HG03095 (cell line): Measurements from ENCODE around the gene GK2.

Experiments
- ATAC-seq: cut with Tn5 transposase; IDR thresholded peaks from one replicate; pipeline ENCODE4 v1.9.1; 2021; ENCODE audit warnings: moderate library complexity; ENCODE audit not compliant: unreplicated experiment

Gene GK2

DNA sequence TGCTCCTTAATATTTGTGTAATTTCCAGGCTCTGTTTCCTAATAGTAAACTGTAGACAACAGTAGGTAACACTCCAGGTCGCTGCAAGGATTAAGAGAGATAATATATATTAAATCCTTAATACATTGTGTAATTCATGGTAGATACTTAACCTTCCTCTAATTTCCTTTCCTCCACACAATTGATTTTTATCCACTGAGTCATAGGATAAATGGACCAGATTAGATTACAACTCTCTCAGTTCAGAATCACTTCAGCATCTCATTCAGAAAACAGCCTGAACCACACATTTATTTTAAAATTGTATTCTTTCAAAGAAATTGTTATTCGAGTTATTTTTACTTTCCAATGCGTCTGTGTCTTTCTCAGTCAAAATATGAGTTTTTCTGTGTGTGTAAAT, 17.1 kb downstream of the GK2 start:
- ATAC-seq = no peak

- ATAC-seq = no peak
These were observed 22.4 kb downstream of the GK2 start for GRCh38 chr4:79385641-79386040.

GRCh38 chr4:79381161-79381560, 26.9 kb downstream of the GK2 start:
- ATAC-seq = no peak

DNA sequence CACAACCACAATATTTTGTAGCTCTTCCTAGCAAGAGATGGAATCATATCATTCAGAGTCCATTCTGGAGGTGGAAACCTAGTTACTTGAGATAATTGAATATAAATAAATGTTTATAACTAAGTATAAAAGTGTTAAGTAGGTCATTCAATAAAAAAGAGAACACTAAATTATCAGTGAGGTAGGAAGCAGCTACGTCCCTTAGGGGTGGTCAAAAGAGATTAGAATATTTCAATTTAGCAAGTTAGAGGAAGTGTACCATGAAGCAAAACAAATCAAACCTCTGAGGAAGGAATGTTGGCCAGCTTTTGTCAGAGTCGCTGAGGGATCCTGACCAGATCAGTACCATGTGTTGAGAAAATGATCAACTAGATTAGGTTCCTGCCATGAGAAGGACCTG, 38.0 kb downstream of the GK2 start:
- no peak for ATAC-seq

DNA sequence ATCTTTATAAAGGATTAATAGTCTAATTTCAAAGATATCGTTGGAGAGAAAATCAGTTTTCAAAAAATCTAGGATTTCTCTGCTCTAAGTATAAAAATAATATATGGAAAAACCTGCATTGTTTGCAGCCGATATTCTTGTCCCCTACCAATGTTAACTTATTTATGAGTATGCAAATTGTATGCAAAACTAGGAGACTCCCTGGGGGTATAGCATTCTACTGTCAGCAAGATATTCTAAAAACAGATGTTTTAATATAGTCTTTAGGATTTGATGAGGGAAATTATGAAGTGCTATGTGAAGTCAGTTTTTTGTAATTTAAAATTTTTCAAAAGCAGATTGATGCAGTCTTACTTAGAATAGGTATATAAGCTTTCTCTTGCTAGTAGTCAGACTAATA, 40.9 kb downstream of the GK2 start:
- no peak for ATAC-seq

- ATAC-seq = no peak
These were observed 41.6 kb downstream of the GK2 start for GRCh38 chr4:79366422-79366821.

DNA sequence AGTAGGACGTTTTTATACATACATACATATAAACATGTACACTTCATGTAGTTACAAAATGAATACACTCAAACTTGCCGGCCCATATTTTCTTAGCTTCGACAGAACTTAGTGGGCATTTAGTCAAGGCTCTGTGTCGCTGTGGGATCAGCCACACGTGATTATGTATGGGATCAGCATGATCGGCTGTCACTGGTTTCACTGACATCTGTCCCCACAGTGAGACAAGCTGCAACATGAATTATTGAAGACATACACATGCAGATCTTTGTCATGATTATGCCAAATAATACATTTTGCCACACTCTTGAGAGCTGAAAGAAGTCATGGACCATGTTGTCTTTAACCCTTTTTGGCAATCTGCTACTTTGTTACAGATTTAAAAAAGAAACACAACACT, 44.0 kb downstream of the GK2 start:
- no peak for ATAC-seq

DNA sequence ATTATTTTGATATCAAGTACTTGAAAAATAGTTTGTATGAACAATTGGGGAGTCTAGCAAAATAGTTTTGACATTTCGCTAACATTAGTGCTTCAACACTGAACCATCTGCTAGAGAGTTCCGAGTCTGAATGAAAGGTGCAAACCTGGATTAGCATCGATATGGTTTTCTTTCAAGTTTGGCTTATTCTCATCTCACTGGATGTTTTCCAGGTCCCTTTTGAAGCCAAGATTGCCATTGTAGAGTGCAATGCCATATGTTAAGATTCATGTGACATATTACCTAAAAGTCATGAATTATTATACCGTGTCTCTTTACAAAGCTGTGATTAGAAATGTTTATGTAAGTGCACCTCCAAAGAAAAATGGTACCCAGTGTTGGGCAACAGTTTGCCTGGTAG, 45.4 kb downstream of the GK2 start:
- ATAC-seq = no peak

DNA sequence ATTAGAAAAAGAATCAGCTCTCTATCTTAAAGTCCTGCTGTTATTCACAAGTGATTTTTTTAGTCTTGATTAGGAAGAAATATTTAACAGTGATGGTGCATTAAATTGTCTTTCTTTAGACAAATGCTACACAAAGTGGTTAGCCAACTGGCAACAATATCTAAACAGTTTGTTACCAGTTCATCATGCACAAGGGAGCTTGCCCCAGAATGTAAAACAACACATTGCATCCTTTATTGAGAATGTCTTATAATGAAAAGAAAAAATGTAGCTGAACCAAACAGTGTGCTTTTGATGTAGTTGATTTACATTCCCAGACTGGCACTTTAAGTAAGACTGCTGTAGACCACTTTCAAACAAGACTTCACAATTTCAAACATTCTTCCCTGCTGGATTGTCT, 48.0 kb downstream of the GK2 start:
- ATAC-seq = no peak

- no peak for ATAC-seq
These were observed 49.6 kb downstream of the GK2 start for GRCh38 chr4:79358438-79358837.

DNA sequence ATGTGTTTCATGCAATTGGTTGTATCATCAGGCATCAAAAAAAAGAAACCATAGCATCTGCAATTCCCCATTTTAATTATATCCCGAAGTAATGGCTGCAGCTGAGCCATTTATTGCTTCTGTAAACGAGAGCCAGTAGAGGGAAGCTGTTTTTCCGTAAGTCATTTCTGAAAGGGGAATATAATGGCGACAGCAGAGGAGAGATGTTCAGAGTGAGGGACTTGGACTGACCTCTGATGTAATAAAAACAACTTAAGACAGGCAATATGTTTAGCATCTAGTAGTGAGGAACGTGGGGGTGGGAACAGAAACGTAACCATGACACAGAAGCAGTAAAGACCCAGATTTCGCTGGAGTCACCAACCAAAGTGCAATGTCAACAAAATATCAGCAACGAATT, 50.7 kb downstream of the GK2 start:
- no peak for ATAC-seq
